Lung (tissue), 12 donors: ENCODE measurements around the gene F2RL3. TPM values are rescaled to one million over a fixed set of nuclear protein-coding genes. Genes with fewer than 3 reads are reported as not detected.

Source experiments
- ATAC-seq: fragments of 200-7000 bp; cut with Tn5 transposase; one replicate; pipeline ENCODE4 v1.9.1; 2020; ENCODE audit warnings: moderate number of reproducible peaks; ENCODE audit not compliant: insufficient read depth, low FRiP score
- DNase-seq, 3 donors: peaks; one replicate each; pipeline ENCODE4 v3.0.0-alpha.2; 2013 to 2017
- H3K27ac ChIP-seq, 2 donors: one replicate each; pipeline ENCODE4 v1.5.1; 2013; ENCODE audit warnings: mild to moderate bottlenecking in 2 of 2, moderate library complexity in 2 of 2, control low read depth in 1 of 2, inconsistent platforms in 1 of 2, low read depth in 1 of 2, low read length in 1 of 2
- H3K27me3 ChIP-seq, 3 donors: one replicate each; pipeline ENCODE4 v1.5.1; 2013; ENCODE audit warnings: low read length in 2 of 3; ENCODE audit not compliant: control insufficient read depth in 3 of 3, insufficient read depth in 3 of 3
- H3K36me3 ChIP-seq, 4 donors: one replicate each; pipeline ENCODE4 v1.5.1; 2013; ENCODE audit warnings: low read length in 4 of 4, mild to moderate bottlenecking in 1 of 4, moderate library complexity in 1 of 4; ENCODE audit not compliant: control insufficient read depth in 4 of 4, insufficient read depth in 4 of 4
- H3K4me1 ChIP-seq, 5 donors: one replicate each; pipeline ENCODE4 v1.5.1; 2013; ENCODE audit warnings: low read length in 5 of 5, mild to moderate bottlenecking in 2 of 5, moderate library complexity in 1 of 5; ENCODE audit not compliant: control insufficient read depth in 5 of 5, insufficient read depth in 5 of 5
- H3K4me3 ChIP-seq: one replicate; pipeline ENCODE4 v1.5.1; 2013; ENCODE audit warnings: mild to moderate bottlenecking, control low read depth, moderate library complexity
- H3K9ac ChIP-seq, 2 donors: one replicate each; pipeline ENCODE4 v1.5.1; 2013; ENCODE audit warnings: low read length in 2 of 2, control low read depth in 1 of 2; ENCODE audit not compliant: insufficient read depth in 1 of 2
- H3K9me3 ChIP-seq, 4 donors: one replicate each; pipeline ENCODE4 v1.5.1; 2013; ENCODE audit warnings: low read length in 3 of 4, mild to moderate bottlenecking in 1 of 4, moderate library complexity in 1 of 4; ENCODE audit not compliant: control insufficient read depth in 4 of 4, insufficient read depth in 3 of 4
- CTCF ChIP-seq: IDR thresholded peaks from 2 replicates; pipeline ENCODE4 v1.5.1; 2012; ENCODE audit warnings: mild to moderate bottlenecking; ENCODE audit errors: control extremely low read depth, extremely low read depth
- WGBS, 2 donors: extraction: QIAGEN DNeasy Blood & Tissue Kit; methylation state at CpG; one replicate each; pipeline ENCODE4 v1.1.7; 2013; 5-methylcytosine and 5-hydroxymethylcytosine counted together
- polyA plus RNA-seq, 2 donors: library from polyadenylated mRNA; stranded (reverse); fragments of 200-250 nt; gene quantifications; one replicate each; pipeline ENCODE4 v1.2.1, GENCODE V29; 2013
- total RNA-seq, 2 donors: library from RNA; depleted of rRNA in 1 of 2; stranded (reverse); fragments of >200 nt in 1 of 2; gene quantifications; one replicate each; pipeline ENCODE4 v1.2.1, GENCODE V29; 2014 to 2021
- donor health status: control.
- donor health status: control.
- donor health status: Bipolar disorder and iron deficiency.
- donor health status: healthy.
- donor health status: DM: yes; HTN: yes; CAD: no.

The F2RL3 gene
- total and polyA plus RNA-seq, 4 donors = 5.8 to 76.8 (median 53.0) TPM

GRCh38 chr19:16847430-16847829 lies 41.4 kb upstream of the F2RL3 start:
- Histone ChIP-seq H3K36me3 (peaks cover 31 to 55% (median 36%) of the 10 kb centered on the region in 4 donors), H3K4me1 (no peaks in the 10 kb centered on the region), H3K9ac (no peak overlapping the region), H3K9me3 (no peaks in the 10 kb centered on the region), H3K27me3 (no peaks in the 10 kb centered on the region), H3K4me3 (no peak overlapping the region), H3K27ac (no peak overlapping the region)
- DNase-seq (no peak), ATAC-seq (no peak)
- WGBS, 2 donors = 83 to 89% methylated on average over 6 of the region's 6 CpGs
- TF ChIP-seq CTCF = no peak

GRCh38 chr19:16849168-16849567 lies 39.6 kb upstream of the F2RL3 start:
- Histone ChIP-seq H3K36me3 (peaks cover 35 to 58% (median 41%) of the 10 kb centered on the region in 4 donors), H3K27ac (no peak overlapping the region), H3K27me3 (no peaks in the 10 kb centered on the region), H3K4me3 (no peak overlapping the region), H3K4me1 (no peaks in the 10 kb centered on the region), H3K9me3 (no peaks in the 10 kb centered on the region), H3K9ac (no peak overlapping the region)
- no peak for TF ChIP-seq CTCF
- DNase-seq = no peak
- WGBS, 2 donors = 63 to 76% methylated on average over 1 of the region's 1 CpG
- ATAC-seq = no peak

- no peak overlapping the region for H3K27ac ChIP-seq
- H3K27me3 ChIP-seq = no peaks in the 10 kb centered on the region
- no peak overlapping the region for H3K9ac ChIP-seq
- no peak for TF ChIP-seq CTCF
- DNase-seq = no peak
- no peak for ATAC-seq
- peaks cover 35 to 59% (median 44%) of the 10 kb centered on the region in 4 donors for H3K36me3 ChIP-seq
- H3K4me1 ChIP-seq = no peaks in the 10 kb centered on the region
- no peaks in the 10 kb centered on the region for H3K9me3 ChIP-seq
- 97 to 98% methylated on average over 4 of the region's 4 CpGs for WGBS, 2 donors
- no peak overlapping the region for H3K4me3 ChIP-seq
Measured at GRCh38 chr19:16850133-16850532, 38.7 kb upstream of the F2RL3 start.

GRCh38 chr19:16851031-16851712 lies 37.6 kb upstream of the F2RL3 start:
- TF ChIP-seq CTCF = no peak
- H3K4me1 ChIP-seq = no peaks in the 10 kb centered on the region
- WGBS, 2 donors = 95 to 97% methylated on average over 33 of the region's 33 CpGs
- DNase-seq (no peak), ATAC-seq (no peak)
- H3K9ac ChIP-seq = no peak overlapping the region
- no peak overlapping the region for H3K27ac ChIP-seq
- no peak overlapping the region for H3K4me3 ChIP-seq
- no peaks in the 10 kb centered on the region for H3K9me3 ChIP-seq
- H3K27me3 ChIP-seq = no peaks in the 10 kb centered on the region
- peaks cover 31 to 59% (median 43%) of the 10 kb centered on the region in 4 donors for H3K36me3 ChIP-seq
